Endodermal cell (in vitro differentiated cells): ENCODE measurements around the gene BCKDHA. TPM values are rescaled to one million over a fixed set of nuclear protein-coding genes. Genes with fewer than 3 reads are reported as not detected.
"Not testable (repeated sequence)": the region's sequence is repeated elsewhere in the genome, so short reads cannot be mapped to it uniquely, and the experiment has no call there.

Experiments
- DNase-seq: peaks from one replicate; pipeline ENCODE4 v3.0.0-alpha.2; 2017
- H3K27ac ChIP-seq: 2 replicates; pipeline ENCODE4 v1.5.1; 2013; ENCODE audit warnings: mild to moderate bottlenecking, low read depth, low read length, moderate library complexity
- H3K27me3 ChIP-seq: 2 replicates; pipeline ENCODE4 v1.6.1; 2013; ENCODE audit warnings: mild to moderate bottlenecking, low read length, moderate library complexity; ENCODE audit not compliant: insufficient read depth, control insufficient read depth, poor library complexity, severe bottlenecking
- H3K36me3 ChIP-seq: 2 replicates; pipeline ENCODE4 v1.7.0; 2013; ENCODE audit warnings: mild to moderate bottlenecking, low read length, moderate library complexity; ENCODE audit not compliant: control insufficient read depth, insufficient read depth
- H3K4me1 ChIP-seq: one replicate; pipeline ENCODE4 v1.7.0; 2013; ENCODE audit warnings: low read length; ENCODE audit not compliant: control insufficient read depth, insufficient read depth
- H3K4me3 ChIP-seq: 2 replicates; pipeline ENCODE4 v1.5.1; 2013; ENCODE audit warnings: mild to moderate bottlenecking, low read length, moderate library complexity
- H3K9ac ChIP-seq: 2 replicates; pipeline ENCODE4 v1.6.1; 2013; ENCODE audit warnings: mild to moderate bottlenecking, low read length, moderate library complexity; ENCODE audit not compliant: poor library complexity, severe bottlenecking; ENCODE audit errors: extremely low read depth
- H3K9me3 ChIP-seq: 2 replicates; pipeline ENCODE4 v1.6.1; 2013; ENCODE audit warnings: mild to moderate bottlenecking, low read length, moderate library complexity; ENCODE audit not compliant: control insufficient read depth
- H3K27ac Mint-ChIP-seq: 2 replicates; pipeline ENCODE4 v1.8.0; 2020; ENCODE audit warnings: mixed read lengths
- H3K27me3 Mint-ChIP-seq: 2 replicates; pipeline ENCODE4 v1.8.0; 2021; ENCODE audit warnings: mild to moderate bottlenecking, mixed read lengths; ENCODE audit not compliant: insufficient read depth
- H3K36me3 Mint-ChIP-seq: 2 replicates; pipeline ENCODE4 v1.8.0; 2020; ENCODE audit warnings: low read depth, mixed read lengths
- H3K4me1 Mint-ChIP-seq: 2 replicates; pipeline ENCODE4 v1.8.0; 2020; ENCODE audit warnings: mixed read lengths
- H3K4me3 Mint-ChIP-seq: 2 replicates; pipeline ENCODE4 v1.8.0; 2020; ENCODE audit warnings: mild to moderate bottlenecking, moderate library complexity, mixed read lengths
- H3K9me3 Mint-ChIP-seq: 2 replicates; pipeline ENCODE4 v1.8.0; 2020; ENCODE audit warnings: mild to moderate bottlenecking, mixed read lengths
- CTCF ChIP-seq: fragments of 200-600 bp; sonication (generic); conservative IDR thresholded peaks from 2 replicates; pipeline ENCODE4 v1.5.0; 2021; ENCODE audit warnings: antibody characterized with exemption, mild to moderate bottlenecking
- WGBS, 2 experiments: methylation state at CpG; one replicate each; pipeline versions ENCODE4 v1.1.5 to v1.1.7; 2013; ENCODE audit warnings: missing lambda C conversion rate in 2 of 2, mixed read lengths in 1 of 2; ENCODE audit not compliant: insufficient coverage in 1 of 2, insufficient read length in 1 of 2; 5-methylcytosine and 5-hydroxymethylcytosine counted together
- total RNA-seq, 2 donors: library from RNA; stranded (reverse); fragmentation: NEBNext Ultra II Directional in 1 of 2; extraction: Animal tissue kit (Norgen Biotek cat#: 25700) in 1 of 2; gene quantifications; 2 replicates in 1 of 2; 3 replicates in 1 of 2; pipeline ENCODE4 v1.2.1, GENCODE V29; 2021

The BCKDHA gene
- total RNA-seq, 2 donors from 2014 or later: 18.0 to 21.6 TPM

DNA sequence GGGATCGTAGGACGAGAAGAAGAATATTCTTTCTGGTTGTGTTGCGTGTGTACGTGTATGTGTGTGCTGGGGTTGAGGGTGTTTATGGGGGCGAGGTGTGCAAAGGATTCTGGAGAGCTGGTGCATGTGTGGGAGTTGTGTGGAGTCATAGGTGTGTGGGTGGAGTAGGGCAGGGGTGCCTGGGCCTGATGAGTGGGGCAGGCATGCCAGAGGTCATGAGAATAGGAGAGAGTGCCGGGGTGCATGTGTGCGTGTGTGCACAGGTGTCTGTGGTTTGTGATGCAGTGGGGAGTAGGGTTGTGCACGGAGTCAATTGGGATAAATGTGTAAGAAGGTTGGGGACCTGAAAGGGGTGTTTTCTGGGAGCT lies 20.6 kb upstream of the BCKDHA start:
- H3K4me3 Mint-ChIP-seq: peak overlapping the region; percentile 69
- peak overlapping the region; percentile 62 for H3K9ac ChIP-seq
- peak overlapping the region; percentile 85 for H3K27ac Mint-ChIP-seq
- no peak for DNase-seq
- peak overlapping the region; percentile 81 for H3K4me3 ChIP-seq
- no peaks in the 10 kb centered on the region for H3K36me3 ChIP-seq
- H3K27ac ChIP-seq: no peak overlapping the region
- no peaks in the 10 kb centered on the region for H3K4me1 ChIP-seq
- H3K9me3 ChIP-seq: no peaks in the 10 kb centered on the region
- no peaks in the 10 kb centered on the region for H3K9me3 Mint-ChIP-seq
- H3K27me3 ChIP-seq: no peaks in the 10 kb centered on the region
- peaks cover 10% of the 10 kb centered on the region for H3K4me1 Mint-ChIP-seq
- TF ChIP-seq CTCF: no peak
- 62 to 75% methylated on average over 8 of the region's 8 CpGs for WGBS, 2 experiments
- H3K36me3 Mint-ChIP-seq: peaks cover 2% of the 10 kb centered on the region
- peaks cover 5% of the 10 kb centered on the region for H3K27me3 Mint-ChIP-seq

DNA sequence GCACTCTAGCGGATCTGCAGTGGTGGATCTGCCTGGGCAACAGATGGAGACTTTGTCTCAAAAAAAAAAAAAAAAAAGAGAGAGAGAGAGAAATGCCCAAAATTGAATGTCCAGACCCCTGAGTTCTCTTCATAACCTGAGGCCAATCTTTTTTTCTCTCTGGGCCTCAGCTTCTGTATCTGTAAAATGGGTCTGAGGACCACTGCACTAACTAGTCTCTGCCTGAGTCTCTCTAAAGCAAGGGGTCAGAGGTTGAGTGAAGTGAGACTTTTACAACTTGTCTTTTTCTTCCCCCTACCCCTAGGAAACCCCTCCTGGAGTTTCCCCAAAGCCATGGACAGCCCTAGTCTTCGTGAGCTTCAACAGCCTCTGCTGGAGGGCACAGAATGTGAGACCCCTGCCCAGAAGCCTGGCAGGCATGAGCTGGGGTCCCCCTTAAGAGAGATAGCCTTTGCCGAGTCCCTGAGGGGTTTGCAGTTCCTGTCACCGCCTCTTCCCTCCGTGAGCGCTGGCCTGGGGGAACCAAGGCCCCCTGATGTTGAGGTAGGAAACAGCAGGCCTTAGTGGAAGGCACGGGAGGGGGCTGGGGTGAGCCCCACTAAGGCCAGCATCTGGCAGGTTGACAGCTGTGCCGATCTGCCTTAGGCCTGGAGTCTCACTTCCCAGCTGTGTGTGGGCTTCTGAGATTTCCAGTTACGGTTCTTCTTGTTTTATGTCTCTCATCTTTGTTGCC lies 19.5 kb upstream of the BCKDHA start:
- WGBS, 2 experiments: 64 to 69% methylated on average over 6 to 9 of the region's 9 CpGs
- H3K4me1 ChIP-seq: no peaks in the 10 kb centered on the region

GRCh38 chr19:41381536-41381935 lies 16.1 kb upstream of the BCKDHA start:
- not testable (repeated sequence) for H3K27me3 ChIP-seq, H3K9ac ChIP-seq, H3K4me3 Mint-ChIP-seq, DNase-seq, H3K36me3 Mint-ChIP-seq, H3K27ac Mint-ChIP-seq, H3K4me1 Mint-ChIP-seq, H3K27me3 Mint-ChIP-seq, H3K4me1 ChIP-seq, H3K4me3 ChIP-seq, H3K9me3 ChIP-seq, H3K36me3 ChIP-seq, H3K9me3 Mint-ChIP-seq, H3K27ac ChIP-seq
- 91 to 95% methylated on average over 7 to 8 of the region's 8 CpGs for WGBS, 2 experiments

More for the DNA sequence above, 19.5 kb upstream of the BCKDHA start:
- Histone ChIP-seq H3K9me3 (no peaks in the 10 kb centered on the region), H3K4me3 (no peak overlapping the region), H3K27me3 (no peaks in the 10 kb centered on the region), H3K36me3 (no peaks in the 10 kb centered on the region), H3K27ac (no peak overlapping the region), H3K9ac (no peak overlapping the region)
- Mint-ChIP-seq H3K27me3 (peaks cover 5% of the 10 kb centered on the region), H3K4me1 (peaks cover 10% of the 10 kb centered on the region), H3K27ac (no peak overlapping the region), H3K9me3 (no peaks in the 10 kb centered on the region), H3K4me3 (no peak overlapping the region), H3K36me3 (peaks cover 3% of the 10 kb centered on the region)
- TF ChIP-seq CTCF: peak; percentile 73
- DNase-seq: peak; percentile 83

GRCh38 chr19:41384351-41384750 lies 13.3 kb upstream of the BCKDHA start:
- Histone ChIP-seq H3K27me3 (no peaks in the 10 kb centered on the region), H3K9ac (no peak overlapping the region), H3K36me3 (no peaks in the 10 kb centered on the region), H3K9me3 (no peaks in the 10 kb centered on the region), H3K4me1 (no peaks in the 10 kb centered on the region), H3K27ac (no peak overlapping the region), H3K4me3 (no peak overlapping the region)
- 91% methylated on average over 3 to 5 of the region's 5 CpGs for WGBS, 2 experiments
- Mint-ChIP-seq H3K27me3 (no peaks in the 10 kb centered on the region), H3K36me3 (peaks cover 8% of the 10 kb centered on the region), H3K4me3 (no peak overlapping the region), H3K27ac (no peak overlapping the region), H3K4me1 (no peaks in the 10 kb centered on the region), H3K9me3 (no peaks in the 10 kb centered on the region)
- TF ChIP-seq CTCF: no peak
- no peak for DNase-seq
